SW 1271 (cell line): ENCODE data around the gene GALK2.
A peak's percentile ranks its signal among the peaks of the same experiment; 100 is the strongest.
"Not testable (repeated sequence)": the region's sequence is repeated elsewhere in the genome, so short reads cannot be mapped to it uniquely, and the experiment has no call there.

Experiments used
- DNase-seq, 2 experiments: peaks; one replicate each; lab custom pipeline; 2025; lab: John Stamatoyannopoulos, UW

GALK2 gene

GRCh38 chr15:49223536-49224274, 53.7 kb downstream of the GALK2 start:
- DNase-seq, result no peak

GRCh38 chr15:49225572-49226281, 55.7 kb downstream of the GALK2 start:
- peak in 1 of 2 experiments; percentile 2 for DNase-seq

GRCh38 chr15:49227602-49228001, 57.6 kb downstream of the GALK2 start:
- no peak for DNase-seq

DNA sequence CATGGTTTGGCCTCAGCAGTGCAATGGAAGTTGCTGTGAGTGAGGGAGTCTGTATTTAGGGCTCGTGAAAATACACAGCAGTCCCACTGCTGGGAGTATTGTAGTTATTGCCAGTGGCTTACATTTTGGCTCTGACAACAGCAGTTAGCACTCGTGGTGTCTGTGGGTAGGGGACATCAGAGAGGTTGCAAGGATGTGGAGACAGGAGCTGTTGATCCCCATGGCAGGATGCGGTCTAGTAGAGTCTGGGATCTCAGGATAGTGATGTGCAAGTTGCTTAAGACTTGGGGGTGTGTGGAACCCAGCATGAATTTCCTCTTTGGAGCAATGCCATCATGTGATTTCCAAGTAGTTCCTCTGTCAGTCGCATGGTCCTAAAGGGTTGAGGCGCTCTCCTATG, 59.9 kb downstream of the GALK2 start:
- no peak for DNase-seq

- no peak for DNase-seq
Observed at GRCh38 chr15:49232236-49232806, 62.3 kb downstream of the GALK2 start.

- DNase-seq, result peak in 1 of 2 experiments; percentile 38
Observed at GRCh38 chr15:49235446-49236124, 65.5 kb downstream of the GALK2 start.

DNA sequence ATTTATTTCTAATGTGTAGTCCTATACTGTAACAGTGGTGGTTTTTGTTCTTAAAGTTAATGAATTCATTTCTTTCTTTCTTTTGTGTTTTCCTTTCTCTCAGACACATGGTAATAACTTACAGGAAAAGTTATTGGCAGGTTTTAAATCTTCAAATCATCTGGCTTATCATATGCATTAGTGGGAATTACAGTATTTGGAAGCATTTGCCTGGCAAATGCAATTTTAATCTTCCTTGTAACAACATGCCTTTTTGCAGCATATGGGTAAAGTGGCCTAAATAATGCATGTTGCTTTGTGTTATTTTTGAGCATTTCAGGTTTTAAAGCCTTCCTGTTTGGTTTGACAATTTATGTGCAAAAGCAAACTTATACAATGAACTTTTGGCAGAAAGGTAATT, 66.8 kb downstream of the GALK2 start:
- DNase-seq, result no peak

GRCh38 chr15:49238342-49238741, 68.3 kb downstream of the GALK2 start:
- no peak for DNase-seq

- DNase-seq, result no peak
Observed at GRCh38 chr15:49239105-49239504, 69.1 kb downstream of the GALK2 start.

DNA sequence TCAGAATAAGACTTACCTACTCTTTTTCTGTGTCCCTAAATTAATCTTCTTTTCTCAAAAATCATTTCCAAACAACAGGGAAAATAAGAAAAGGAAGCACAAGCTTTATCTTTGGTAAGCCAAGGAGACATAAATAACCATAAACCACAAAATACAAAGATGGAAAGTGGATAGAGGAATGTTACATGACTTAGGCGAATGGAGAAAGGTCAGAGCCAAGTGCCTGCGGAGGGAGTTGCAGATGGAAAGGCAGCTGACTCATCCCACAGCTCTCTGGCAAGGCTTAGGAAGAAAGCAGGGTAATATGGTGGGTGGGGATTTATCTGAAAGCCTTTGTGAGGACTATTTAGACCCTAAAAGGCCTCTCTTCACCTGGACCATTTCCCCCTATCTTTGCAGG, 72.8 kb downstream of the GALK2 start:
- no peak for DNase-seq

DNA sequence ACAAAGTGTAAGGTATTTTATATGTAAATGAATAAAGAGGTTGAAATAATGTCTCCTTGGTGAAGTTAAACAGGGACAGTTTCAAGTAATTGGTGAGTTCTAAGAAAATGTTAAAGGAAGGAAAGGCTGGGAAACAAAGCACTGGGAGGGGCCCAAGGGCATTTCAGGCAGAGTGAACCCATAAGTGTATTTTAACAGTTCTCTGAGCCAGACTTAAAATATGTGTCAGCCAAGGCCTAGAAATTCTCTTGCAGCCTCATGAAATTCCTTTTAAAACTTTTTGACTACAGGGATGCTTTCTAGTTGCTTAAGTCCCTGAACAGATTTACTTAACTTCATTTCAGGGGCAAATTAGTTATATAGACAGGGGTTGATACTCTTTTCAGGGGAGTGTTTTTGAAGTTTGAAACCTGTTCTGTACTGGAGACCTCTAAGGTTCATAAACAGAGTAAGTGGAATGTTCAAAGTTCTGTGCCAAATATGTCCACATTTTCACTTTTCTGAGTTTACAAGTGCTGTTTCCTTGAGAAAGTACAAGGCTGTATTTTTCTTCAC, 77.6 kb downstream of the GALK2 start:
- DNase-seq, result no peak

DNA sequence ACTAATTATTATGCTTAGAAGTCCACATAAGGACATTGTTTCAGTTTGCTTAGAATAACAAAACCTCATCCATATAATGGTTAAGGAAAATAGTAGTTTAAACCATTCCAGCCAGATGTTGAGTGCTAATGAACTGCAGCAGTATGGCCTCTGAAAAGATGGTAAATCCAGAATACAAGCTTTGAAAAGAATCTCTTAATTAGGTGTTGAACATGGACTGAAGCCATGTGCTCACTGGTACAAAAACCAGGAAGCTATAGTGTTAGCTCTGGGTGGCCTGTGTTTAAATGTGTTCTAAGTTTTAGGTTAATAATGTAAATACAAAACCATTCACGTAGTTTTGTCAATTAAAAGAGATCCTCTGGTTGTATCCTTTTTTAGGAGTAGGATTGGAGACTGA, 78.2 kb downstream of the GALK2 start:
- no peak for DNase-seq

- DNase-seq, result no peak
Observed at GRCh38 chr15:49255966-49256759, 86.1 kb downstream of the GALK2 start.

- DNase-seq, result not testable (repeated sequence)
Observed at GRCh38 chr15:49265117-49265516, 95.1 kb downstream of the GALK2 start.

- no peak for DNase-seq
Observed at GRCh38 chr15:49265911-49266310, 95.9 kb downstream of the GALK2 start.

DNA sequence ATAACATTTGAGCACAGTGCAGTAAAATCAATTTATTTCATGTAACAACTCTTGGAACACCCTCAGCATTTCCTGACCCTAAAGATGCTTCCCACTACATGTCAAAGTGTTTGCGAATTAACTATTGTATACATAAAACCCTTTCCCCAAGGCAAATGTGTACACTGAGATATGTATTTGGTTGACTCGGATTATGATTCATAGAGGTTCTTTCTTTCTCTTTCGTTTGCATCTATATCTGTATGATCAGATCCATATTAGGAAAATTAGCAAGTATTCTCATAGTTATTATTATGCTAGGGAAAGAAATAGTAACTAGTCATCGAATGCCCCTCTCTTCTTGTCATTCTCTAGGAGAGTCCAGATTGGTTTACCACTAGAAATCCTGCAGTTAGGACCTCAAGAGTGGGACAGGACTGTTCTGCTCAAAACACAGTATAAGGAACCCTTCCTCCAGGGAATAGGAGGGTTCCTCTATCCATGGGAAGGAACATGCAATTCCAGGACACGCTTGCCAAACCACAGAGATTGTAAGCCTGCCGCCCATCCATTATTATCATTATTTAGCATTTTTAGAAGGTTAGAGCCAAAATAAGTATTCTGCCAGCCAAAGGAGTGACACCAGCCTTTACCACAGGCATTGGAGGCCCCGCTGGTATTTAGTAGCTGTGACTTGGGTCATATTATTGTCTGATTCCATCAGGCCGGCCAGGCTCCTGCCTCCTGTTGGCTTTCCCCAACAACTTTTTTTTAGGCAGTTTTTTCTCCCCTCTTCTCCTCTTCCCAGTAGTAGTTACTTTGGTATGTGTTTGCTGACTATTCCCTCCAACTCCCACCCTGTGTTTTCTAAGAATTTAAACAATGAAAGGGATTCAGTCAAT, 100.7 kb downstream of the GALK2 start:
- DNase-seq, result no peak

DNA sequence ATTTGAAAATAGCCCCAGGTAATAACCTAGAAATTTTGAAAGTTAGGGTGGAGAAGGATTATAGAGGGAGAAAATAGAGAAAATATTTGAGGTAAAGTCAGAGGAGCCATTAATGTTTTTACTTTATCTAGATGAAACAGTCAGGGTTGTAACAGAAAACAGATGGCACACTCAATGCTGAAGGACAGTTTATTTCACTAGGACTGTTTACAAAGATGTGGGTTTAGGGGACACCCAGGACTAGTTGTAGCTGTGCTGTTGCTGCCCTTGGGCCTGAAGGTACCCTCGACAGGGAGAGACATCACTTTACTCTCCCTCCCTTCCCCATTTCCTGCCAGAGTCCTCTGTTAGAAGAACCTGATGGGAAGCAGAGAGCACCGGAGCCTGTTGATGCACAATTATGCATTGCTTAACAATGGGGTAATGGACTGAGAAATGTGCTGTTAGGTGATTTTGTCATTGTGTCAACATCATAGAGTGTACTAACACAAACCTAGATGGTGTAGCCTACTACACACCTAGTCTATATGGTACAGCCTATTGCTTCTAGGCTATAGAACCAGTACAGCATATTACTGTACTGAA, 103.8 kb downstream of the GALK2 start:
- DNase-seq, result no peak

DNA sequence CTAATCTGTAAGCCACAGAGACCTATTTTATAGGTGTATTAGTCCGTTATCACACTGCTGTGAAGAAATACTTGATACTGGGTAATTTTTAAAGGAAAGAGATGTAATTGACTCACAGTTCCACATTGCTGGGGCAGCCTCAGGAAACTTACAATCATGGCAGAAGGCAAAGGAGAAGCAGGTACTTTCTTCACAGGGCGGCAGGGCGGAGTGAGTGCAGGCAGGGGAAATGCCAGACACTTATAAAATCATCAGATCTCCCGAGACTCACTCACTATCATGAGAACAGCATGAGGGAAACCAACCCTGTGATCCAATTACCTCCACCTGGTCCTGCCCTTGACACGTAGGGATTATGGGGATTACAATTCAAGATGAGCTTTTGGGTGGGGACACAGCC, 108.7 kb downstream of the GALK2 start:
- no peak for DNase-seq

DNA sequence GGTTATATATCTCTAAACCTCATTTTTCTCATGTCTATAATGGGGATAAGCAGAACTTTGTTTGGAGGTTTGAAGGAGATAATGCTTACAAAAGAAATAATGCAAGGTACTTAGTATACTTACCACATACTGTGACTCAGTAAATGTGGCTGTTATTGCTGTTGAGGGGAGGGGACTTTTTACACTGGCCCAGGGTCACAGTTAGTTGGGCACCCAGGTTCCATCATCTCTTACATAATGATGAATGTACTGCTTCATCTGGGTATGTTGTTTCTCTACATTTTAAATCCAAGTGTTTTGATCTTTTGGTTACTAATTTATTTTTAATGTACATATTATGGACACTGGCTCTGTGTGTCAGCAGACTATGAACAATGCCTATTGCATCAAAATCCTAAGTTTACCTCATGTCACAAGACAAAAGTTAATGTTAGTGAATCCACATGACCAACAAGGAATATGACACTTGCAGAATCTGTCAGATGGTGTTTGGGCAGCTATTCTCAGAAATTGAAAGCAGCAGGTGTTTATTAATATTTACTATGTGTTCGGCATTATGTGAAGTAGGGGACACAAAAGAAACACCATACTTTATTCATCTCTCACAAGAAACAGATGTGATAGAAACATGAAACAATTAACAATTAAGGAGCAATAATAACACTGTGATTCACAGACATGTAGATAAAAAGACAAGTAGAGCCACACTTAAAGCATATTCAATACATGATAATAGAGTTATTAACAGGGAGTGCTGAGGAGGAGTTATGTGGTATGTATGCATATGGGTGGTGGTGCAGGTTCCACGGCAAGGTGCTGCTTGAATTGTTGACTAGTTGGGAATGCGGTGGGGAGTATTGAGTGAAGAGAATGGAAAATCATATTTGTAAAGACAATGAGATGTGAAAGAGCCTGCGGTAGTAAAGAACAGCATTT, 109.7 kb downstream of the GALK2 start:
- DNase-seq, result no peak
